HG03558 (cell line): ENCODE data around the gene SPARC.
"Not testable (repeated sequence)": the region's sequence is repeated elsewhere in the genome, so short reads cannot be mapped to it uniquely, and the experiment has no call there.

Experiments used
- ATAC-seq: cut with Tn5 transposase; IDR thresholded peaks from one replicate; pipeline ENCODE4 v1.9.1; 2021; ENCODE audit warnings: moderate number of reproducible peaks; ENCODE audit not compliant: unreplicated experiment; ENCODE audit errors: extremely low read depth

SPARC gene

DNA sequence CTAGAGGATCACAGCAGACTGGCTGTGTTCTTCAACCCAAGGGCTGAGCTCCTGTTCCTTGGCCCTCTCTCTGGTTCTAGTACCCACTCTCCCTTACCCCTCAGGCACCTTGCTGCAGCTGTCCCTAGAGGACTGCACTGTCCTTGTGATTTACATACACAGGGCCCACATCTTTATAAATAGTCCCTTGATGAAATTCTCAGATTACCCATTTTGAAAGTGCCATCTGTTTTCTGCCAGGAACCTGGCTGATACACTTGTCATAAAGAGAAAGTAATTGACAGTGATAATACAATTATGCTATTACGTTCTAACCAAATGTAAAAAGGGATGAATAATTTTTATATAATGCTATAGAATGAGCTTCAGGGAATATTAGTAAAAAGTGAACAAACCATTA is 16.5 kb upstream of the SPARC start:
- peak; percentile 88 for ATAC-seq

DNA sequence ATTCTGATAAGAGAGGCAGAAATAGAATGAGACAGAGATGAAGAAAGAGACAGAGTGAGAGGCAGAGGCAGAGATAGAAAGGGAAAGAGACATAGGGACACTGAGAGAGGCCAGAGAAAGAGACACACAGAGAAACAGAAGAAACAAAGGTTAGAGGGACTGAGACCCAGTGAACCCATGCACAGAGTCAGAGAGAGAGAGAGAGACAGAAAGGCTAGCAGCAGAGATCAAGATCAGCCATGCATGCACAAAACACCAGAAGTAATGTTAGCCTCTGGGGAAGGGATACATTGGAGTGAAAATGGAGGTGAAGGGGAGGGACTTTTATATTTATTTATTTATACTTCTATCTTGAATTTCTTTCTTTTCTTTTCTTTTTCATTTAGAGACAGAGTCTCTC is 14.1 kb upstream of the SPARC start:
- peak; percentile 32 for ATAC-seq

DNA sequence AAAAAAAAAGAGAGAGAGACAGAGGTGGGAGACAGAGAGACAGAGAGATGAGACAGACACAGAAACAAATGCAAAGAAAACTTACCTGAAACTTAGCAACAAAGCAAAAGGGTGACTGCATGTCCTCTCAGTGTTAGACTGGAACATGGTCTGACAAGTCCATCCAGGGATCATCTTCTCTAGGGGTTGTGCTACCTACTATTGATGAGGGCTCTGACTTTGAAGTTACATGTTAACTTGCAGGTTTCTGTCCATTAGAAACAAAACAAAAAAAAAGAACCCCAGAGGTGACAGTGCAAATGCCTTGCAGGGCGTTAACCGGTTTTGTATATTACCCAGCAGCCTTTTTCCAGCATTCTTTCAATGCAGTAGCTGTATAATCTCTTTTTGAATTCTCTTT is 13.6 kb upstream of the SPARC start:
- ATAC-seq, result no peak

DNA sequence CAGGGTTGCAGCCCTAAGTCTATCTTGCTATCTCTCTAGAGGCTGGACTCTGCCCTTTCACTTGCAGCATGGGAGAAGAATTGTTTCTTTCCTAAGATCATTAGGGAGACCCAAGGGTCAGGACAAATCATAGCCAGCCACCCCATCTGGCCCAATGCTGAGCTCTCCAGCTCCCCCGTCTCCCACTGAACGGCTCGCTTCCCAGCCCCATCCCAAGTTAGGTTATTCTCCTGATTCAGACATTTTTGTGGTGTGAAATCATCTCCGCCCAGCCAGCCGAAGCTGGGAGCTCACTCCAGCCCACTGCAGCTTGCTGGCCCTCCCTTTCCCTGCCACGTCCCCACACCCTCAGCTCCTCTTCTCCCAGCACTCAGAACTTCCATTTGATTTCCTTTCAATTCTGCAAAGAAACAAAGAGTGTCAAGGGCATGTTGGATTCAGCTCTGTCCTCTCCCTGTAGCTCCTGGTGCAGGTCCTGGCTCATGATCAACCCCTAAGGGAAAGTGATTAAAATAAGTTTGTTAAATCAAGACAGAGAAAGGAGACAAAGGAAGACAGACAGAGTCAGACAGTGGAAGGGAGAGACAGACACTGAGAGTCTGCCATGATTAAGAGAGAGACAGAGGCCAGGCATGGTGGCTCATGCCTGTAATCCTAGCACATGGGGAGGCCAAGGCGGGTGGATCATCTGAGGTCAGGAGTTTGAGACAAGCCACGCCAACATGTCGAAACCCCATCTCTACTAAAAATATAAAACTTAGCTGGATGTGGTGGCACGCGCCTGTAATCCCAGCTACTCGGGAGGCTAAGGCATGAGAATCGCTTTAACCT is 12.6 kb upstream of the SPARC start:
- ATAC-seq, result no peak

DNA sequence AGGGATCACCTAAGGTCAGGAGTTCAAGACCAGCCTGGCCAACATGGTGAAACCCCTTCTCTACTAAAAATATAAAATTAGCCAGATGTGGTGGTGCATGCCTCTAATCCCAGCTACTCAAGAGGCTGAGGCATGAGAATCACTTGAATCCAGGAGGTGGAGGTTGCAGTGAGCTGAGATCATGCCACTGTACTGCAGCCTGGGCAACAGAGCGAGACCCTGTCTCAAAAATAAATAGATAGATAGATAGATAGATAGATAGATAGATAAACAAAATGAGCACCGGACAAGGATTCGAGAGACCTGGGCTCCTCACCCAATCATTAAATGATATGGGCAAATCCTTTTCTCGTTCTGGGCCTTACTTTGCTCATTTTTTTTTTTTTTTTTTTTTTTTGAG is 11.4 kb upstream of the SPARC start:
- ATAC-seq, result not testable (repeated sequence)

DNA sequence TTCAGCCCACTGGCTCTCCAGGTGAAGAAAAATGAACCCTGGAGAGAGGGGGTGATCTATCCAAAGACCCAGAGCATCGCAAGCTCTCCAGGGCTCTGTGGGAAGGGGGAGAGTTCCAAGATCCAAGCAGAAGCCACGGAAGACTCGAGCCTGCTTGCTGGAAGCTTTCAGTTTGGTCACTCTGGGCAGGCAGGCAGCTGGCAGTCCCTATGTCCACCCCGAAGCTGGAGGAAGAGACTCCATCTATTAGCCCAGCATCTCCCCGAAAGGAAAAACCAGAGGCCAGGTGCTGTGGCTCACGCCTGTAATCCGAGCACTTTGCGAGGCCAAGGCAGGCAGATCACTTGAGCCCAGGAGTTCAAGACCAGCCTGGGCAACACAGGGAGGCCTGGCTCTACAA is 10.7 kb upstream of the SPARC start:
- no peak for ATAC-seq

DNA sequence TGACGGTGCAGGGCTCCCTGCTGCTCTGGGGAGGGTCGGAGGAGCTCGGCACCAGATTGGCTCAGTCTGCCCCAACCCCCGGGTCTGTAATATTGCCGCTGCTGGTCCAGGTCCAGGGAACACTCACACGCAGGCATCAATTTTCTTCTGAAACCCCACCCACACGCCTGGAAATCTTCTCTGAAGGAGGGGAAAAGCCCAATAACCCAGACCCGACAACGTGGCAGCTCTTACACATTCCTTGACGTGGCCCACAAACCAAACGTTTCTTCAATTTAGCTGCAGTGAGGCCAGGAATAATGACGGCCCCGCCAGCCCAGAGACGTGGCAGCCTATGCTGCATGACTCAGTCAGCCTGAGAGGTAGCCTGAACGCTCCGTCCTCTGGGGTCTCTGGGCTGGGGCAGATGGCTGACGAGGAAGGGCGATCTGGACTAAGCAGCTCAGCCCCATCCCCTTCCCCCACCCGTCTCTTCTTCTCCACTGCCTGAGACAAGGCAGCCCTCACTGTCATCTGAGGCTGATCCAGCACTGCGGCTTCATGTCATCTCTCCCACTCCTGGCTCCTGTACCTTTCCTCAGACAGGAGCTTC is 9.9 kb upstream of the SPARC start:
- no peak for ATAC-seq

DNA sequence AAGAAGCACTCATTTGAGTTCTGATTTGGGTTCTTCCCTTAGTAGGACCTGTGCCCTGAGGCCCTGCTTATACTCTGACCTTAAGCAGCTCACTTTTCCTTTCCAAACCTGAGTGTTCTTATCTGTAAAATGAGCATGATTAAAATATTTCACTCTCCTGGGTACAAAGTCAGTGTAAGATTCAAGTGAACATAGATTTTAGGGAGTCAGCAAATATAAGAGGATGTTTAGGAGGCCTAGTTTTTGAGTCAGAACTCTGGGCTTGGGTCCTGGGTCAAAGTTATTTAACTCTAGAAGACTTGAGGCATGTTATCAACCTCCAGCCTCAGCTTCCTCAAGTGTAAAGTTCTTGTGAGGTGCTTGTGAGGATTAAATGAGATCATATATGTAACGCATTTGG is 8.7 kb upstream of the SPARC start:
- no peak for ATAC-seq

DNA sequence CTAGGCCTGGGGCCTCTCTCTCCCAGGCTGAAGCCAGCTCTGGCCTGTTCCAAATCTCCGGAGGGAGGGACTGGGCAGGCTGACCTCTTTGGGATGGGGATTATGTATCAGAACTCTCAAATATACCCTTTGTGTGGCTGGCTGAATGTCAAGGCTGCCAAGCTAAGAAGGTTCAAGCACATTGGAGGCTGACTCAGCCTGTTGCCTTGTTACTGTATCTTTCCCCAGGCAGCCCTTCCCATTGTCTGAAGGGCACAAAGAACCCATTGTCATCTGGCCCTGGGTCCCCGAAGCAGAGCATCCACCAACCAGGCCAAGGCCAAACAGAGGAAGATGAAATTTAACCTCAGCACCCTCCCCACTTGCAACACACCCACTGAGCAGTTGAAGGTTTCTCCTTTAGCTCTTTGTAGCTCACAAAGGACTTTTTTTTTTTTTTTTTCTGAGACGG is 7.3 kb upstream of the SPARC start:
- no peak for ATAC-seq

DNA sequence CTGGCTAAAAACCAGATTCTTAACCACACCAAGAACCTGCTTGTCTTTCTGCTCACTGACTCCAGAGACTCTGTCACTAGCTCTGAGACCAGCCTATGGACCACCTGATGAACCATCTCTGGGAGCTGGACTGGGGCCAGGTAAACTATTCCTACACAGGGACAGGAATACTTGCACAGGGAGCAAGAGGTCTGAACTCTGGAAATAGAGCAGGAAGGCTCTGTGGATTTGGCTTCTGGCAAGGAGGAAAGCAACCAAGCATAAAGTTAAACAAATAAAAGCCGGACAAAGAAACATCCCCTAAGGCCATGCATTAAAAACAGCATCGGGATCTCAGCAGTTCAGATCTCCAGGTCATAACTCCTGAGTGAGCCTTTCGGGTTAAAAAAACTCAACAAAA is 5.6 kb upstream of the SPARC start:
- no peak for ATAC-seq

DNA sequence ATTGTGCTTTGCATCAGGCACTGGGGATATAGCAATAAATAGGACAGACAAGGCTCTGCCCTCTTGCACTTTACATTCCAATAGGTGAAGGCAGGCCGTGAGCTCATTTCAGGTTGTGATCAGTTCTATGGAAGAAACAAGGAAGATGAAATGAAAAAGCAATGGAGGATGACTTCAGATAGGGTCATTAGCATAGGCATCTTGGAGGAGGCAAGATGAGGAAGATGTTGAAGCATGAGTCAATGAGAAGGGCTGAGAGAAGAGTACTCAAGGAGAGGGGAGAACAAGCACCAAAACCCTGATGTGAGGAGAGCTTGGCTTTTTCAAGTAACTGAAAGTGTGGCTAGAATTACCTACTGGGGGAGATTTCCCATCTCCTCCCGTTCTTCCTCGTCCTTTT is 5.0 kb upstream of the SPARC start:
- no peak for ATAC-seq

DNA sequence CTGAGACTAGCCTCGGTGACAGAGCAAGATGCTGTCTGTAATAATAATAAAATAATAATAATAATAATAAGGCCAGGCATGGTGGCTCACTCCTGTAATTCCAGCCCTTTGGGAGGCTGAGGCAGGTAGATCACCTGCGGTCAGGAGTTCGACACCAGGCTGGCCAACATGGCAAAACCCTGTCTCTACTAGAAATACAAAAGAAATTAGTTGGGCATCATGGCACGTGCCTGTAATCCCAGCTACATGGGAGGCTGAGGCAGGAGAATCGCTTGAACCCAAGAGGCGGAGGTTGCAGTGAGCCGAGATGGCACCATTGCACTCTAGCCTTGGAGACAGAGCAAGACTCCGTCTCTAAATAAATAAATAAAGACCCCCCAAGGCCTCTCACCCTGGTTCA is 2.9 kb upstream of the SPARC start:
- not testable (repeated sequence) for ATAC-seq

DNA sequence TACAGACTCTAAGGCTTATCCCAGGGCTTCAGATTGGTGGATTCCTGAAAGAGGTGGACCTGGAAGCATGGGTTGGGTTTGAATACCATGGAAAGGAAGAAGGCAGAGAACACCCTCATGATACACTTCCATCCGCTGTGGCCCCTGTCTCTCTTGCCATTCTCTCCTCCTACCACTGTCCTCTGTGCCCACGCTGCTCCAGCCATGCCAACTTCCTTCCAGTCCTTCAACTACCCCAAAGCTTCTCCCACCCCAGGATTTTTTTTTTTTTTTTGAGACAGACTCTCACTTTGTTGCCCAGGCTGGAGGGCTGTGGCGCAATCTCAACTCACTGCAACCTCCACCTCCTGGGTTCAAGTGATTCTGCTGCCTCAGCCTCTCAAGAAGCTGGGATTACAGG is 1.7 kb upstream of the SPARC start:
- ATAC-seq, result no peak

DNA sequence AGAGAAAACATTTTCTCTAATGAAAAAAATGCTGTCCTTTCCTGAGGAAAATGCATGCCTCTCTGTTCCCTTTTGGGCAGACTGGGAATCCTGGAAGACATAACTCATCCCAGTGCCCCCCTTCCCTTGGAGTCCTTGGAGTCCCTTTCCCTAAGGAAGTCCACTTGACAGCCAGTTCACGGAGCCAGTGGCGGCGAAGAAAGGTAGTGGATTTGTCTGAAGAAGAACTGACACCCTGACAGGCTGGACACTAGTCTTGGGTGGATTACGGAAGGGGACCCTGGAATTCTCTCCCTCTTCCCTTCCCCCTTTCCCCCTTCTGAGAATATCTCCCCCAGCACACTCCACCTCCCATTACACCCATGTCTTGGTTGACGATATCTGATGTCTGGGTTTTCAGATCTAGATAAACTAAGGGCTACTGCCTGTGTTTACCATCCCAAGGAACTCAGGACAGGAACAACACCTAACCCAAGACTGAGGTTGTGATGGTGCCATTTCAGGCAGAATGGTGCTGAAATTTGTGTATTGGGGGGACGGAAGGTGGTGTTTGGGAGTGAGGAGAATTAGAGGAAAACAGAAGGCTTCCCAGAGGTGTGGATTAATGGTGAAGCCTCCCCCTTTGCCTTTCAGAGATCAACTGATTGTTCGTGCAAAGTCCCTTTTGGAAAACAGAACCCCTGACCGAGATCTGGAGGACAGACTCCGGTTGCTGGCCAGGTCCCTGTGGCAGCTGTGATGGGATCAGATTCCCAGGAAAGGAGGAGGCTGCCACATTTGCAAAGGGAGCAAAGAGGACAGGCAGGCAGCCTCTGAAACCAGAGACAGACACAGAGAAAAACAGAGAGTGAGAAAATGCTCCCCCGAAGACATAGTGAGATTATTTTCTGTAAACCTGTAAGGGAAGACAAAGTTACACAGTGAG is 704 bp downstream of the SPARC start:
- no peak for ATAC-seq

DNA sequence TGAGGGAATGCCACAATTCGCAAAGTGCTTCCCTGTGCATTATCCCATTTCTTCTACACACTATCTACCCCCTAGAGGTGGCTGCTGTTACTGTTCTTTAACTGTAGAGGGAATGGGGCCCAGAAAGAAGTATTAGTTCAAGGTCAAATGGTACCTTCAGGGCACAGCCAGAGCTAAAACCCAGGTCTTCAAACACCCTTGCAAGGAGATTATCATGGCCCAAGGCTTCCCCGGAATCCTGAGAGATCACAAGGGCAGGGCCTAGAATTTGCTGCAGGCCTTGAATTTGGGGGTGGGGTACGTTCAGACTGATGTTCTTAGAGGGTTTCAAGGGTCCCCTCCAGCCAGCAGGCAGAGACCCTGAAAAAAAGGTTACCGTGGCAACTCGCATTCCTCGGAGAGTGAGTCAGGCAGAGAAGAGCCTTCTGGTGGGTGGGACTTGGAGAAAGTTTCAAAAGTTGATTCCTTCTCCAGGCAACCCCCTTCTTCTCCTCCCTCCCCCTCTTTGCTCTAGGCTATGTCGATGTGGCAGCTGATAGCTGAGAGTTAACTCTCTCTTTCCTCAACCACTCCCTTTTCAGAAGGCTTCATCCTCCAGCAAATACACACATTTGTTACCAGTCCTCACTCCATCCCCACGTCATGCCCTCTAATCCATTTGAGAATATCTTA is 1.9 kb downstream of the SPARC start:
- ATAC-seq, result no peak

DNA sequence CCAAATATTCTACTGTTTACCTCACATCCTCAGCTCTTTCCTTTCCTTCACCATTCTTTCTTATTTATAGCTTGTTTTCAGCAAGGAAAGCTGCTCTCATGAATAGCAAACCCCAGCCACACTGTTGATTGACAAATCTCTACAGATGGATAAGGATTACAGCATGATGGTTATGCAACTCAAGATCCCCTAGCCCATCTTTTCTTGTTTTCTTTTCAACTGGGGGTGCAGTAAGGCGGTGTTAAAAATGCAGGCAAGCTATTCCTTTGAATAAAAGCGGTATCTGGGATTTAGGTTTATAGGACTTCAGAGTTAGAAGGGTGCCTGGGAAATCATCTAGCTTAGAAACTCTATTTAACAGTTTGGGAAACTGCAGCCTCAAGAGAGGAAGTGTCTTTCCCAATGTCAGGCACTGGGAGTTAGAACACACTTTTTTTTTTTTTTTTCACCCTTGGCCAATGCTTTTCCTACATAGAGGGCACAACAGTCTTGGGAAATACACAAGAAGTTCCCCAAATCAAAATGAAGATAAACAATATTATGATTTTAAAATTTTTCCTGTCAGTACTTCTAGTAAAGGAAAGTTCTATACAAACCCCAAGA is 2.6 kb downstream of the SPARC start:
- no peak for ATAC-seq

DNA sequence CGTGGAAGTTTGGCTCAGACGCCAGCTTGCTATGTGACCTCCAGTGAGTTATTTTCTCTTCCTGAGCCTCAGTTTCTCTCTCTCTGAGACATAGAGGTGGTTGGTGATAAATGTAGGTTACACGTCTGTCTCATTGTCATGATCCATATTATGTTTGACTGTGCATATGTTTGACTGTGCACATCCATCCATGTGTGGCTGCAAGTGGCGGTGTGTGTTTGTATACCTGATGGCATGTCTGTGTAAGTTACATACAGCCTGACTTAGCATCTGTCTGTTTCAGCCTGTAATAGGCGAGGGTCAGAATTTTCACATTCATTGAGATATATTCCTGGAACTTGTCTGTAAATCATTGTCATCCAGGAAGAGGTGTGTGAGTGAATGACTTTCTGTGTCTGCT is 3.3 kb downstream of the SPARC start:
- ATAC-seq, result no peak

DNA sequence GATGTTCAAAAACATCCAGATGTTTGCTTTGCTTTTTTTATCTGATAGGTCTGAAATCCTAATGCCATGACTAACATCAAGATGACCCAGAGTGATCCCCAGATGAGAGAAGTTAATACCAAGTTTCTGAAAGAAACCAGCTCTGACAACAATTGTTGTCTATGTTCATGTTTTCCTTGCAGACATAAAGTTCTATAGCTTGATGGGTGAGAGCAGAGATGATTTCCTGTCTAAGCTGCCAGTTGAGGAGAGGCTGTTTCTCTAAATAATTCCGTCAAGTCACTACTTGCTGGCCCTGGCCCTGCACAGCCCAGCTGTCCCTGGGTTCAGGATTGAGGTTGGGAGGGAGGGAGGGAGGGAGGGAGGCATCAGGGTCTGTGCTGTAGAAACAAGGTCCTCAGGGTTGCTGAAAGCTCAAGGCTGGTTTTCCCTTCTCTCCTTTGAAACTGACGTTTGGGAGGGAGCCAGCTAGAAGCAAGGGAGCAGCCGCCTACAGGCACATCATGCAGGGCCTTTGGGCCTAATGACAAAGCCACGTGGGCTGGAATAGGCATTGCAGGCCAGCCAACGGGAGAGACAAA is 3.9 kb downstream of the SPARC start:
- no peak for ATAC-seq

DNA sequence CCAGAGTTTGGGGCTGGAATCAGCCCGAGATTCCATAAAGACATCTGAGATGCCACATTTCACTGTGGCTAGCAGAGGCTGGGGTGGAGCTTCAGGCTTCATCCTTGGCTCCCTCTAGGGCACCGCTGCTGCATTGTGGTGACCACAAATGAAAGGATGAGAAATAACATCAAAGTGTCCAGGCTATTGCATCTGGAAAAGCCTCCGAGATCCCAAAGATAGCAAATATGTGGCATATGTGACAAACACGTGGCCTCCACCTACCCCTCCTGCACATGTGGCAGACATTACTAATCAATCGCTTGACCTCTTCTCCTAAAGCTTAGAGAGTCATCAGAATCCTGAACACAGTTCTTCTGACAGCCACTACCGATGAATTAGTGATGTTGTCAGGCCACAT is 4.5 kb downstream of the SPARC start:
- ATAC-seq, result no peak

DNA sequence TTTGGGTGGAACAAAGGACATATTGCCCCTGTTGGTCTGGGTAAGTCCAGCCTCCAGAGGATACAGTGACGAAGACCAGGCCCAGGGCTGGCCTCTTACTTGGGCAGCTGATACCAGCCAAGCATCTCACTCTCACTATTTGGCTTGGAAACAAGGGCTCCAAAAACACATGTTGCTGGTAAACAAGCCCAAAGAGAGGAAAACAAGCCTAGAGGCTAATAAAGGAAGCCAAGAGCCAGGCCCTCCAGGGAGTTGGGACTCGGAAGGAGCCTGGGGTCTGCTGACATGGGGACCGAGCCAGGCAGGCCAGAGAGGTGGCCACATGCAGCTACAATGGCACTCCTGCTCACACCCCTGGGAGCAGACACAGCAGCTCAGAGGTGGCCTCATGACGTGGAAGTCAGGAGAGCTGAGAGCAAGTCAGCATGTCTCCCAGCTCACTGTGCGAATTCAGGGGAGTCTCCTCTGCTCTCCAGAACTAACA is 5.7 kb downstream of the SPARC start:
- ATAC-seq, result no peak
